Activated T-helper 1 cell treated with anti-CD3 and anti-CD28 coated beads, Interleukin-12 subunit alpha, Interleukin-12 subunit beta, Interleukin-2, Interleukin-4 antibody, amounts not matched to agents 30 ng/mL and 10 ng/mL and 1 ng/mL, durations not matched to agents 14 hours and 24 hours and 36 hours (primary cell): ENCODE results near the gene RAB11FIP3. TPM values are rescaled to one million over a fixed set of nuclear protein-coding genes. Genes with fewer than 3 reads are reported as not detected.
A peak's percentile ranks its signal among the peaks of the same experiment; 100 is the strongest.

Experiments used
- DNase-seq: peaks from one replicate; pipeline ENCODE4 v3.0.0; 2021; ENCODE audit warnings: low spot score
- H3K27ac Mint-ChIP-seq: one replicate; pipeline ENCODE4 v1.8.0; 2021; ENCODE audit warnings: mild to moderate bottlenecking, mixed read lengths
- H3K27me3 Mint-ChIP-seq: one replicate; pipeline ENCODE4 v1.8.0; 2022; ENCODE audit warnings: mild to moderate bottlenecking, moderate library complexity, mixed read lengths; ENCODE audit not compliant: insufficient read depth
- H3K36me3 Mint-ChIP-seq: one replicate; pipeline ENCODE4 v1.8.0; 2021; ENCODE audit warnings: low read depth, mixed read lengths
- H3K4me1 Mint-ChIP-seq: one replicate; pipeline ENCODE4 v1.8.0; 2021; ENCODE audit warnings: low read depth, mixed read lengths
- H3K4me3 Mint-ChIP-seq: one replicate; pipeline ENCODE4 v1.8.0; 2021; ENCODE audit warnings: mild to moderate bottlenecking, moderate library complexity, mixed read lengths
- H3K9me3 Mint-ChIP-seq: one replicate; pipeline ENCODE4 v1.8.0; 2021; ENCODE audit warnings: mixed read lengths
- intact Hi-C: fragments of 100-400 bp; cut with micrococcal nuclease; formaldehyde crosslinking; loops from one replicate; pipeline ENCODE4 v1.15.1; 2024
- total RNA-seq: library from RNA; stranded (reverse); gene quantifications from 2 replicates; pipeline ENCODE4 v1.2.3, GENCODE V29; 2022

Gene RAB11FIP3
- total RNA-seq, 1 donor from 2014 or later: 47.5 TPM

- no peaks in the 10 kb centered on the region for H3K4me1 Mint-ChIP-seq
- H3K9me3 Mint-ChIP-seq: no peaks in the 10 kb centered on the region
- no peaks in the 10 kb centered on the region for H3K27me3 Mint-ChIP-seq
- no peak for DNase-seq
- intact Hi-C loops: no loop called here
- H3K27ac Mint-ChIP-seq: no peak overlapping the region
- no peak overlapping the region for H3K4me3 Mint-ChIP-seq
- H3K36me3 Mint-ChIP-seq: peaks cover 4% of the 10 kb centered on the region
These were observed 110.3 kb downstream of the RAB11FIP3 start for GRCh38 chr16:535446-536405.

- Mint-ChIP-seq H3K27me3 (no peaks in the 10 kb centered on the region), H3K27ac (no peak overlapping the region), H3K9me3 (no peaks in the 10 kb centered on the region), H3K36me3 (peaks cover 4% of the 10 kb centered on the region), H3K4me3 (no peak overlapping the region), H3K4me1 (no peaks in the 10 kb centered on the region)
- intact Hi-C loops: no loop called here
- no peak for DNase-seq
These were observed 111.3 kb downstream of the RAB11FIP3 start for GRCh38 chr16:536746-537145.

GRCh38 chr16:537415-538335 is 112.2 kb downstream of the RAB11FIP3 start:
- Mint-ChIP-seq H3K4me3 (no peak overlapping the region), H3K4me1 (no peaks in the 10 kb centered on the region), H3K27me3 (no peaks in the 10 kb centered on the region), H3K9me3 (no peaks in the 10 kb centered on the region), H3K27ac (no peak overlapping the region), H3K36me3 (peaks cover 10% of the 10 kb centered on the region)
- no peak for DNase-seq
- intact Hi-C loops: no loop called here

- no peaks in the 10 kb centered on the region for H3K9me3 Mint-ChIP-seq
- H3K27ac Mint-ChIP-seq: no peak overlapping the region
These were observed 114.6 kb downstream of the RAB11FIP3 start for GRCh38 chr16:539901-540530.

GRCh38 chr16:540645-541340 is 115.3 kb downstream of the RAB11FIP3 start:
- no peak for DNase-seq
- Mint-ChIP-seq H3K27me3 (no peaks in the 10 kb centered on the region), H3K9me3 (no peaks in the 10 kb centered on the region), H3K36me3 (peaks cover 10% of the 10 kb centered on the region), H3K4me3 (no peak overlapping the region), H3K4me1 (no peaks in the 10 kb centered on the region), H3K27ac (no peak overlapping the region)
- intact Hi-C loops: no loop called here

More at GRCh38 chr16:539901-540530, 114.6 kb downstream of the RAB11FIP3 start:
- Mint-ChIP-seq H3K4me1 (no peaks in the 10 kb centered on the region), H3K36me3 (peaks cover 10% of the 10 kb centered on the region), H3K4me3 (no peak overlapping the region), H3K27me3 (no peaks in the 10 kb centered on the region)
- intact Hi-C loops: no loop called here
- no peak for DNase-seq

- DNase-seq: no peak
- H3K27ac Mint-ChIP-seq: no peak overlapping the region
- H3K4me3 Mint-ChIP-seq: no peak overlapping the region
- H3K4me1 Mint-ChIP-seq: no peaks in the 10 kb centered on the region
- H3K9me3 Mint-ChIP-seq: no peaks in the 10 kb centered on the region
- peaks cover 10% of the 10 kb centered on the region for H3K36me3 Mint-ChIP-seq
- intact Hi-C loops: no loop called here
- H3K27me3 Mint-ChIP-seq: no peaks in the 10 kb centered on the region
These were observed 118.1 kb downstream of the RAB11FIP3 start for GRCh38 chr16:543301-544164.

GRCh38 chr16:544517-544916 is 119.1 kb downstream of the RAB11FIP3 start:
- H3K4me1 Mint-ChIP-seq: no peaks in the 10 kb centered on the region
- intact Hi-C loops: no loop called here
- H3K27me3 Mint-ChIP-seq: no peaks in the 10 kb centered on the region
- H3K4me3 Mint-ChIP-seq: no peak overlapping the region
- no peak overlapping the region for H3K27ac Mint-ChIP-seq
- H3K36me3 Mint-ChIP-seq: peaks cover 6% of the 10 kb centered on the region
- no peak for DNase-seq
- no peaks in the 10 kb centered on the region for H3K9me3 Mint-ChIP-seq

- intact Hi-C loops: no loop called here
- H3K4me3 Mint-ChIP-seq: no peak overlapping the region
- H3K27ac Mint-ChIP-seq: no peak overlapping the region
- no peaks in the 10 kb centered on the region for H3K4me1 Mint-ChIP-seq
- no peaks in the 10 kb centered on the region for H3K9me3 Mint-ChIP-seq
- no peaks in the 10 kb centered on the region for H3K27me3 Mint-ChIP-seq
- peak; percentile 21 for DNase-seq
- peaks cover 4% of the 10 kb centered on the region for H3K36me3 Mint-ChIP-seq
These were observed 121.7 kb downstream of the RAB11FIP3 start for GRCh38 chr16:546909-547770.

GRCh38 chr16:548586-548985 is 123.1 kb downstream of the RAB11FIP3 start:
- H3K27me3 Mint-ChIP-seq: no peaks in the 10 kb centered on the region
- no peaks in the 10 kb centered on the region for H3K9me3 Mint-ChIP-seq
- no peaks in the 10 kb centered on the region for H3K4me1 Mint-ChIP-seq
- DNase-seq: no peak
- H3K36me3 Mint-ChIP-seq: no peaks in the 10 kb centered on the region
- intact Hi-C loops: no loop called here
- no peak overlapping the region for H3K27ac Mint-ChIP-seq
- no peak overlapping the region for H3K4me3 Mint-ChIP-seq

GRCh38 chr16:549544-550263 is 124.3 kb downstream of the RAB11FIP3 start:
- Mint-ChIP-seq H3K27ac (no peak overlapping the region), H3K4me1 (no peaks in the 10 kb centered on the region), H3K36me3 (no peaks in the 10 kb centered on the region), H3K9me3 (no peaks in the 10 kb centered on the region), H3K4me3 (no peak overlapping the region), H3K27me3 (no peaks in the 10 kb centered on the region)
- intact Hi-C loops: no loop called here
- no peak for DNase-seq
